ENCODE data around the gene FGG.

DNA sequence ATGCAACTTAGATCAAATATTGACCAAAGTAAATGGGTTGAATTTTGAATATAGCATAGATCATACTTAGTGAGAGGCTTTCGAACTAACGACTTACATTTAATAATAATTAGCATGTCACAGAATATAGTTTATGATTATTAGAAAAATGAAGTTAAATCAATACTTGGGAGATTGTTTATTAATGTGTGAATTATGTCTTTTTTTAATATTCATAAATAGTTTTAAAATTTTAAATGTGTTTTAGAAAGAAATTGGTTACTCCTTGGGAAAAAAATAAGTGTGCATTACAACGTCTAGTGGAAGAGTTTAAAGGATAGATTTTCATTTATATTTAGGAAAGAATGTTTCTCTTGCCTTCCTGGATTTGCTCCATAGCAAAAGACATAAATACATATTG, 29.2 kb downstream of the FGG start:
- TF ChIP-seq CTCF (conservative IDR thresholded peaks at IDR 0.05 in 1 of 2, IDR thresholded peaks at IDR 0.05 in 1 of 2; ENCODE audit: low read depth in 1 of 2, low read length in 2 of 2) (no peak), EZH2 (IDR thresholded peaks at IDR 0.05; ENCODE audit: low read length, missing control alignments) (no peak)

Measured in fibroblast of lung (primary cell).